ENCODE data around the gene TRPM1.

The TRPM1 gene

DNA sequence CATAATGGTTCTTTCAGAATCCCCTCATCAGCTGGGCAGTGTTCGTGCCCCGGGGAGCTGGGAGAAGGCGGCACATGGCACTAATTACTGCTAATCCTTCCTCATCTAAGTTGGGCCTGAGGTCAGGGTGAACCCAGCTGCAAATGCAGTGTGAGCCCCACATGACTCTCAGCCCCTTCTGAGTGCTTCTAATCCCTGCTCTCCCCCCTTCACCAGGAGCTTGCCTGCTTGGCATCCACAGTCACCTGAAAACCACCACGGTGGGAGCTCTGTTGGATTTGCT is 455 bp upstream of the TRPM1 start:
- peak; percentile 1 for DNase-seq (ENCODE audit: low spot score)
- no peak for TF ChIP-seq CTCF (IDR thresholded peaks at IDR 0.05; ENCODE audit: extremely low read depth, missing control alignments)

GRCh38 chr15:31100738-31101137 is 787 bp downstream of the TRPM1 start:
- peak; percentile 2 for DNase-seq (ENCODE audit: low spot score)
- TF ChIP-seq CTCF (IDR thresholded peaks at IDR 0.05; ENCODE audit: extremely low read depth, missing control alignments) = no peak

DNA sequence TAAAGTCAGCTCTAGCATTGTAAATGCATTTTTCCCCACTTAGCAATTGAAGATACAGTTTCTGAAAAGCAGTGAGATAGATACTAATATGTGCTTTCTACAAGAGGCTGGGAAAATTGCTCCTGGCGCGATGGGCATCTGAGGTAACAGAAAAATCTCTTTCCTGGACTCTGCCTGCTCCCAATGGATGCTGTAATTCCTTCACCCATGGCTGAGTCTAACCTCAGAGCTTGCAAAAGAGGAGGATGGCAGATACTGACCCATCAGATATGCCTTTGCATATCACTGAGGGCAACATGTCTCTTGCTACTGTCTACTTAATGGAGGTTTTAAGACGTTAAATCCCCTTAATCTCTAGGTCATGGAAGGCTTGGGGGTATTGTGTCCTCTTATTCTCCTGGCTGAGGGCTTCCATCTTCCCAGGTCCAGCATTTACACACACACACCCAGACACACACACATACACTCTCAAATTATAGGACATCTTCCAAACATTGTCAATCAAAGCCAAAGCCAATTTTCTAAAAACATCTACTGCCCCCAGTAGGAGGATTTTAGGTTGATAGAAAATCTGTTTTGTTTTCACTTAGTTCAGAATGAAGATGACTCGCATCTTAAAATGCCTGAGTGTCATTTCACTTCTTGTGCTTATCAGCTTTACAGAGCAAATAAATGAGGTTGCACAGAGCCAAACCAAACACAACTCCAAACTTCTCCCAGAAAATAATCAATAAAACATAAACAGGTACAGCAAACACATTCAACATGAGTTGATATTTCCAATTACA is 2.4 kb downstream of the TRPM1 start:
- TF ChIP-seq CTCF (IDR thresholded peaks at IDR 0.05; ENCODE audit: extremely low read depth, missing control alignments) = no peak
- peak; percentile 27 for DNase-seq (ENCODE audit: low spot score)

- no peak for TF ChIP-seq CTCF (IDR thresholded peaks at IDR 0.05; ENCODE audit: extremely low read depth, missing control alignments)
- DNase-seq (ENCODE audit: low spot score) = no peak
Observed at GRCh38 chr15:31098491-31098917, 3.0 kb downstream of the TRPM1 start.

DNA sequence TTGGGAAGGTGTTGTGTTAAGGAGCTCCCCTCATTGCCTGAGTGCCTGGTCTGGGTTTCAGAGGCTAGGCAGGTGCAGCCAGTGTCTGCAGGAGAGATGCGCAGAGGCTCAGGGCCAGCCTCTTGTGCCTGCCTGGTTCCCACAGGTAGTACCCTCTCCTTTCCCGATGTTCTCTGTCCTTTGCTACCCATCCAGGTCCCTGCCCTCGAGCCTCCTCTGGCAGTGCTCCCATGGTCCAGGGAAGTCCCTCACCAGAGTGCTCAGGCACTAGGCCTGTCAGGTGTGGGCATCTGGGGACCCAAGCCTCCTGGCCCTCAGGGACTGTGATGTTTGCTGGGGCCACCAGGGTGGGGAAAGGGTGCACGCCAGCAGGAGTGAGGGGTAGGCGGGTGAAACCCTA is 5.0 kb downstream of the TRPM1 start:
- no peak for TF ChIP-seq CTCF (IDR thresholded peaks at IDR 0.05; ENCODE audit: extremely low read depth, missing control alignments)
- DNase-seq (ENCODE audit: low spot score) = peak; percentile 8

GRCh38 chr15:31091481-31091880 is 10.0 kb downstream of the TRPM1 start:
- TF ChIP-seq CTCF (IDR thresholded peaks at IDR 0.05; ENCODE audit: extremely low read depth, missing control alignments) = no peak
- no peak for DNase-seq (ENCODE audit: low spot score)

GRCh38 chr15:31090766-31091165 is 10.8 kb downstream of the TRPM1 start:
- DNase-seq (ENCODE audit: low spot score) = no peak

More at GRCh38 chr15:31090766-31091165, 10.8 kb downstream of the TRPM1 start:
- TF ChIP-seq CTCF (IDR thresholded peaks at IDR 0.05; ENCODE audit: extremely low read depth, missing control alignments) = no peak

All from GM20000 (cell line).